ENCODE measurements around the gene COX15.
"Not testable (repeated sequence)": the region's sequence is repeated elsewhere in the genome, so short reads cannot be mapped to it uniquely, and the experiment has no call there.

GRCh38 chr10:99746166-99746565 lies 14.2 kb upstream of the COX15 start:
- TF ChIP-seq CTCF (IDR thresholded peaks at IDR 0.05; ENCODE audit: low read depth, low read length); MYC (IDR thresholded peaks at IDR 0.05; ENCODE audit: low read depth, low read length); POLR2A (IDR thresholded peaks at IDR 0.05; ENCODE audit: extremely low read depth, insufficient read length): not testable (repeated sequence)

All from NB4 (cell line).